Measurements from ENCODE around the gene TRIM28. TPM values are rescaled to one million over a fixed set of nuclear protein-coding genes. Genes with fewer than 3 reads are reported as not detected.

TRIM28 gene
- total and polyA plus RNA-seq, 9 of the 15 experiments (the other 6 are each of a cell fraction or from before 2014, with no cell fraction given), result 12.1 to 797 (median 490) TPM

DNA sequence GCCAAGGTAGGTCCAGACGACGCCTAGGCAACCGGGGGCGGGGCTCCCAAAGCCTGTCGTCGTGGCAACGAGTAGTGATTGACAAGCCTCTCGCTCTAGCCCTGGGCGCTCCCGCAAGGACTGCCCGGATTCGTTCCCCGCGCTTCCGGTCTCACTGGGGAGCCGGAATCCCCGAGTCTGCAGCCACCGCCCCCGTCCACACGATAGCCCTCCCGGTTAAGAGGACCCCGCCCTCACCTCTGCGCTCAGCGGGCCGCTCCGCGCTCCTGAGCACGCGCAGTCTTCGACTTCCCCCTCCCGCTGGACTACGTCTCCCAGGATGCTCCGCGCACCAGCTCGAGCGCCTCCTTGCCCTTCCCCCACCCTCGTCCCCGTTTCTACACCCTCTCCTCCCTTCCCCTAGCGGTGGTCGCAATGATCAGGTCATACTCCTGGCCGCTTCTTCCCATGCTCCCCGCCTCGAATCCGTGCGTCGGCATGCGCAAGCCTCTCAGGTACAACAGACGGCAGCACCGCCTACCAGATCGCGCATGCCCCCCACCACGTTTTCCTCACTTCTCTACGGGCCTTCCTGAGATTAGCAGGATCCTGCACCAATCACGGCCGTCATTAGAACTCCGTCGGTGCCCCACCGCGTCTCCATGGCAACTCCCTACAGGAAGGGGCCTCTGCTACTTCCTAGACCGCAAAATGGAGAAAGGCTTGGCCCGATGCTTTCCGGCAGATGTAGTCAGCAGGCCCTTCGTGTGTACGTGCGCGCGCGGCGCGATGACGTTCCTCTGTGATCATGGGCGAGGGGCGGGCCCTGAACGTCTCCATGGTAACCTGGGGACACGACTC is 29.2 kb downstream of the TRIM28 start, which contains the start of gene MZF1 (continued):
- TF ChIP-seq, protein P1, sequence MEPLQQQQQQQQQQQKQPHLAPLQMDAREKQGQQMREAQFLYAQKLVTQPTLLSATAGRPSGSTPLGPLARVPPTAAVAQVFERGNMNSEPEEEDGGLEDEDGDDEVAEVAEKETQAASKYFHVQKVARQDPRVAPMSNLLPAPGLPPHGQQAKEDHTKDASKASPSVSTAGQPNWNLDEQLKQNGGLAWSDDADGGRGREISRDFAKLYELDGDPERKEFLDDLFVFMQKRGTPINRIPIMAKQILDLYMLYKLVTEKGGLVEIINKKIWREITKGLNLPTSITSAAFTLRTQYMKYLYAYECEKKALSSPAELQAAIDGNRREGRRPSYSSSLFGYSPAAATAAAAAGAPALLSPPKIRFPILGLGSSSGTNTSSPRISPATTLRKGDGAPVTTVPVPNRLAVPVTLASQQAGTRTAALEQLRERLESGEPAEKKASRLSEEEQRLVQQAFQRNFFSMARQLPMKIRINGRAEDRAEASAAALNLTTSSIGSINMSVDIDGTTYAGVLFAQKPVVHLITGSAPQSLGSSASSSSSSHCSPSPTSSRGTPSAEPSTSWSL (CRISPR knock-in tag; IDR thresholded peaks at IDR 0.05; ENCODE audit: borderline replicate concordance), result no peak
- TF ChIP-seq HNRNPUL1 (IDR thresholded peaks at IDR 0.05; ENCODE audit: low read length) (no peak), MAZ (CRISPR knock-in tag; conservative IDR thresholded peaks at IDR 0.05 in 1 of 2, IDR thresholded peaks at IDR 0.05 in 1 of 2) (peak; percentile 75 to 90), MTF1 (CRISPR knock-in tag; IDR thresholded peaks at IDR 0.05; ENCODE audit: borderline replicate concordance) (no peak), PHF21A (IDR thresholded peaks at IDR 0.05; ENCODE audit: borderline replicate concordance, low read depth) (no peak), EP300 (IDR thresholded peaks at IDR 0.05; ENCODE audit: low read length) (0 out of 2 replicates have a peak, but pooled peaks have one; percentile 4), ZNF175 (CRISPR knock-in tag; IDR thresholded peaks at IDR 0.05; ENCODE audit: low read depth) (no peak), SMAD4 (CRISPR knock-in tag; conservative IDR thresholded peaks at IDR 0.05) (peak; percentile 16), RCOR1 (IDR thresholded peaks at IDR 0.05; ENCODE audit: borderline replicate concordance in 1 of 2, low read depth in 2 of 2, low read length in 2 of 2) (peak in 1 of 2 experiments; percentile 54; a peak in 1 of 4 replicates), ZNF324 (CRISPR knock-in tag; IDR thresholded peaks at IDR 0.05) (no peak), KLF1 (tag; IDR thresholded peaks at IDR 0.05) (no peak), GTF2A2 (tag; IDR thresholded peaks at IDR 0.05) (no peak), FIP1L1 (IDR thresholded peaks at IDR 0.05; ENCODE audit: low read depth, low read length, poor library complexity, severe bottlenecking) (peak; percentile 18), SMAD2 (IDR thresholded peaks at IDR 0.05; ENCODE audit: low read depth, low read length) (no peak), BRCA1 (IDR thresholded peaks at IDR 0.05) (no peak), BRCA1 (CRISPR knock-in tag; IDR thresholded peaks at IDR 0.05) (no peak)
- TF ChIP-seq, protein P2, sequence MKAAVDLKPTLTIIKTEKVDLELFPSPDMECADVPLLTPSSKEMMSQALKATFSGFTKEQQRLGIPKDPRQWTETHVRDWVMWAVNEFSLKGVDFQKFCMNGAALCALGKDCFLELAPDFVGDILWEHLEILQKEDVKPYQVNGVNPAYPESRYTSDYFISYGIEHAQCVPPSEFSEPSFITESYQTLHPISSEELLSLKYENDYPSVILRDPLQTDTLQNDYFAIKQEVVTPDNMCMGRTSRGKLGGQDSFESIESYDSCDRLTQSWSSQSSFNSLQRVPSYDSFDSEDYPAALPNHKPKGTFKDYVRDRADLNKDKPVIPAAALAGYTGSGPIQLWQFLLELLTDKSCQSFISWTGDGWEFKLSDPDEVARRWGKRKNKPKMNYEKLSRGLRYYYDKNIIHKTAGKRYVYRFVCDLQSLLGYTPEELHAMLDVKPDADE (conservative IDR thresholded peaks at IDR 0.05; ENCODE audit: control insufficient read depth, low read depth, low read length), result peak; percentile 91
- TF ChIP-seq, protein P3, sequence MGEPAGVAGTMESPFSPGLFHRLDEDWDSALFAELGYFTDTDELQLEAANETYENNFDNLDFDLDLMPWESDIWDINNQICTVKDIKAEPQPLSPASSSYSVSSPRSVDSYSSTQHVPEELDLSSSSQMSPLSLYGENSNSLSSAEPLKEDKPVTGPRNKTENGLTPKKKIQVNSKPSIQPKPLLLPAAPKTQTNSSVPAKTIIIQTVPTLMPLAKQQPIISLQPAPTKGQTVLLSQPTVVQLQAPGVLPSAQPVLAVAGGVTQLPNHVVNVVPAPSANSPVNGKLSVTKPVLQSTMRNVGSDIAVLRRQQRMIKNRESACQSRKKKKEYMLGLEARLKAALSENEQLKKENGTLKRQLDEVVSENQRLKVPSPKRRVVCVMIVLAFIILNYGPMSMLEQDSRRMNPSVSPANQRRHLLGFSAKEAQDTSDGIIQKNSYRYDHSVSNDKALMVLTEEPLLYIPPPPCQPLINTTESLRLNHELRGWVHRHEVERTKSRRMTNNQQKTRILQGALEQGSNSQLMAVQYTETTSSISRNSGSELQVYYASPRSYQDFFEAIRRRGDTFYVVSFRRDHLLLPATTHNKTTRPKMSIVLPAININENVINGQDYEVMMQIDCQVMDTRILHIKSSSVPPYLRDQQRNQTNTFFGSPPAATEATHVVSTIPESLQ (CRISPR knock-in tag; IDR thresholded peaks at IDR 0.05), result no peak
- TF ChIP-seq, protein P4, sequence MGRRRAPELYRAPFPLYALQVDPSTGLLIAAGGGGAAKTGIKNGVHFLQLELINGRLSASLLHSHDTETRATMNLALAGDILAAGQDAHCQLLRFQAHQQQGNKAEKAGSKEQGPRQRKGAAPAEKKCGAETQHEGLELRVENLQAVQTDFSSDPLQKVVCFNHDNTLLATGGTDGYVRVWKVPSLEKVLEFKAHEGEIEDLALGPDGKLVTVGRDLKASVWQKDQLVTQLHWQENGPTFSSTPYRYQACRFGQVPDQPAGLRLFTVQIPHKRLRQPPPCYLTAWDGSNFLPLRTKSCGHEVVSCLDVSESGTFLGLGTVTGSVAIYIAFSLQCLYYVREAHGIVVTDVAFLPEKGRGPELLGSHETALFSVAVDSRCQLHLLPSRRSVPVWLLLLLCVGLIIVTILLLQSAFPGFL (CRISPR knock-in tag; IDR thresholded peaks at IDR 0.05), result no peak
- TF ChIP-seq, protein P5, sequence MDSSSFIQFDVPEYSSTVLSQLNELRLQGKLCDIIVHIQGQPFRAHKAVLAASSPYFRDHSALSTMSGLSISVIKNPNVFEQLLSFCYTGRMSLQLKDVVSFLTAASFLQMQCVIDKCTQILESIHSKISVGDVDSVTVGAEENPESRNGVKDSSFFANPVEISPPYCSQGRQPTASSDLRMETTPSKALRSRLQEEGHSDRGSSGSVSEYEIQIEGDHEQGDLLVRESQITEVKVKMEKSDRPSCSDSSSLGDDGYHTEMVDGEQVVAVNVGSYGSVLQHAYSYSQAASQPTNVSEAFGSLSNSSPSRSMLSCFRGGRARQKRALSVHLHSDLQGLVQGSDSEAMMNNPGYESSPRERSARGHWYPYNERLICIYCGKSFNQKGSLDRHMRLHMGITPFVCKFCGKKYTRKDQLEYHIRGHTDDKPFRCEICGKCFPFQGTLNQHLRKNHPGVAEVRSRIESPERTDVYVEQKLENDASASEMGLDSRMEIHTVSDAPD (CRISPR knock-in tag; IDR thresholded peaks at IDR 0.05), result no peak

Measured in K562 (cell line).